ENCODE results near the gene DCAF6. TPM values are rescaled to one million over a fixed set of nuclear protein-coding genes. Genes with fewer than 3 reads are reported as not detected.

The DCAF6 gene
- total RNA-seq, 1 experiment from 2014 or later = 41.9 TPM

DNA sequence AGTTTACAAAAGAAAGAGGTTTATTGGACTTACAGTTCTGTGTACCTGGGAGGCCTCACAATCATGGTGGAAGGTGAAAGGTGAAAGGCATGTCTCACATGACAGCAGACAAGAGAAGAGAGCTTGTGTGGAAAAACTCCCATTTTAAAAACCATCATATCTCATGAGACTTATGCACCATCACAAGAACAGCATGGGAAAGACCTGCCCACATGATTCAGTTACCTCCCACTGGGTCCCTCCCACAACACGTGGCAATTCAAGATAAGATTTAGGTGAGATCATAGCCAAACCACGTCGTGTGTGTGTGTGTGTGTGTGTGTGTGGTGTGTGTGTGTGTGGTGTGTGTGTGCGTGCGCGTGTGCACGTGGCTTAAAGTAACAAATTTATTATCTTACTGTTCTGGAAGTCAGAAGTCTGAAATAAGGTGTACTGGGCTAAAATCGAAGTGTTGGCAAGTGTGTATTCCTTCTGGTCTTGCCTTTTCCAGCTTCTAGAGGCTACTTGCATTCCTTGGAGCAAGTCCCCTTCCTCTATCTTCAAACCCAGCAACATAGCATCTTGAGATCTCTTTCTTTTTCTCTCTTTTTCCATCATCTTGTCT lies 48.5 kb downstream of the DCAF6 start:
- no peak for DNase-seq
- no TSS peak for BruUV-seq (replicated peaks)
- H3K27me3 Mint-ChIP-seq (ENCODE audit: insufficient read depth, unreplicated experiment) = no peaks in the 10 kb centered on the region
- no peaks in the 10 kb centered on the region for H3K9me3 Mint-ChIP-seq (ENCODE audit: unreplicated experiment)
- TF ChIP-seq, protein P1, sequence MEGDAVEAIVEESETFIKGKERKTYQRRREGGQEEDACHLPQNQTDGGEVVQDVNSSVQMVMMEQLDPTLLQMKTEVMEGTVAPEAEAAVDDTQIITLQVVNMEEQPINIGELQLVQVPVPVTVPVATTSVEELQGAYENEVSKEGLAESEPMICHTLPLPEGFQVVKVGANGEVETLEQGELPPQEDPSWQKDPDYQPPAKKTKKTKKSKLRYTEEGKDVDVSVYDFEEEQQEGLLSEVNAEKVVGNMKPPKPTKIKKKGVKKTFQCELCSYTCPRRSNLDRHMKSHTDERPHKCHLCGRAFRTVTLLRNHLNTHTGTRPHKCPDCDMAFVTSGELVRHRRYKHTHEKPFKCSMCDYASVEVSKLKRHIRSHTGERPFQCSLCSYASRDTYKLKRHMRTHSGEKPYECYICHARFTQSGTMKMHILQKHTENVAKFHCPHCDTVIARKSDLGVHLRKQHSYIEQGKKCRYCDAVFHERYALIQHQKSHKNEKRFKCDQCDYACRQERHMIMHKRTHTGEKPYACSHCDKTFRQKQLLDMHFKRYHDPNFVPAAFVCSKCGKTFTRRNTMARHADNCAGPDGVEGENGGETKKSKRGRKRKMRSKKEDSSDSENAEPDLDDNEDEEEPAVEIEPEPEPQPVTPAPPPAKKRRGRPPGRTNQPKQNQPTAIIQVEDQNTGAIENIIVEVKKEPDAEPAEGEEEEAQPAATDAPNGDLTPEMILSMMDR (IDR thresholded peaks at IDR 0.05; ENCODE audit: insufficient read depth in 1 of 2, low read depth in 1 of 2, low read length in 1 of 2, severe bottlenecking in 1 of 2, unreplicated experiment in 1 of 2) = no peak
- H3K27ac Mint-ChIP-seq (ENCODE audit: unreplicated experiment) = peak overlapping the region; percentile 20
- Histone ChIP-seq H3K4me1 (peaks cover 9% of the 10 kb centered on the region), H3K4me3 (ENCODE audit: low read depth, low read length) (no peak overlapping the region), H3K36me3 (ENCODE audit: control insufficient read depth, insufficient read depth, low read length) (peaks cover 1% of the 10 kb centered on the region; the same call in 1 of the 2 replicates), H3K27me3 (replicated peaks; ENCODE audit: control insufficient read depth, insufficient read depth, low read length) (no peaks in the 10 kb centered on the region), H3K9me3 (no peaks in the 10 kb centered on the region)
- ChIA-PET CTCF (no interaction called here), POLR2A (no interaction called here)
- intact Hi-C loops (cut with micrococcal nuclease; ENCODE audit: unreplicated experiment) = no loop called here
- no peak overlapping the region for H3K4me3 Mint-ChIP-seq (ENCODE audit: unreplicated experiment)
- peaks cover 29% of the 10 kb centered on the region for H3K36me3 Mint-ChIP-seq (ENCODE audit: insufficient read depth, unreplicated experiment)
- H3K4me1 Mint-ChIP-seq (ENCODE audit: low read depth, unreplicated experiment) = no peaks in the 10 kb centered on the region

DNA sequence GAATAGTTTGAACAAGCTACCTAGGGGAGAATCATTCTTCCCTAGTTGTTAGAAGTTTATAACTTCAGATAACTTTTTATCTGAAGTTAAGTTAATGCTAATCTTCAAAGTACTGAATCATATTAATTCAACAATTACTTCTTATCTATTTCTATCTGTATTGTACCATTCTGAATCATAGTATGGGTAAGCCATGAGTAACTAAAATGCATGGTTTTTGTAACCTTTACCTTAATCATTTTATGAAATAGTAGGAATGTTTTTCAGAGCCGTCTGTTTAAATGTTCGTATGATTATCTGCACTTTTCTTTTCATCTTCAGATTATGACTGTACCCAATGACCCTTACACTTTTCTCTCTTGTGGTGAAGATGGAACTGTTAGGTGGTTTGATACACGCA lies 50.7 kb downstream of the DCAF6 start:
- Histone ChIP-seq H3K4me1 (peaks cover 9% of the 10 kb centered on the region; the same call in 1 of the 2 replicates), H3K9me3 (no peaks in the 10 kb centered on the region), H3K4me3 (ENCODE audit: low read depth, low read length) (no peak overlapping the region), H3K36me3 (ENCODE audit: control insufficient read depth, insufficient read depth, low read length) (0 out of 2 replicates have a peak, but pooled peaks cover 1% of the 10 kb centered on the region), H3K27me3 (replicated peaks; ENCODE audit: control insufficient read depth, insufficient read depth, low read length) (no peaks in the 10 kb centered on the region)
- no peak for DNase-seq
- peaks cover 6% of the 10 kb centered on the region for H3K4me1 Mint-ChIP-seq (ENCODE audit: low read depth, unreplicated experiment)
- ChIA-PET POLR2A (no interaction called here), CTCF (no interaction called here)
- peaks cover 22% of the 10 kb centered on the region for H3K36me3 Mint-ChIP-seq (ENCODE audit: insufficient read depth, unreplicated experiment)
- no peak overlapping the region for H3K4me3 Mint-ChIP-seq (ENCODE audit: unreplicated experiment)
- TF ChIP-seq, protein P1 (IDR thresholded peaks at IDR 0.05; ENCODE audit: insufficient read depth in 1 of 2, low read depth in 1 of 2, low read length in 1 of 2, severe bottlenecking in 1 of 2, unreplicated experiment in 1 of 2) = no peak
- H3K27me3 Mint-ChIP-seq (ENCODE audit: insufficient read depth, unreplicated experiment) = no peaks in the 10 kb centered on the region
- intact Hi-C loops (cut with micrococcal nuclease; ENCODE audit: unreplicated experiment) = no loop called here
- no peak overlapping the region for H3K27ac Mint-ChIP-seq (ENCODE audit: unreplicated experiment)
- no peaks in the 10 kb centered on the region for H3K9me3 Mint-ChIP-seq (ENCODE audit: unreplicated experiment)
- BruUV-seq (replicated peaks) = no TSS peak

DNA sequence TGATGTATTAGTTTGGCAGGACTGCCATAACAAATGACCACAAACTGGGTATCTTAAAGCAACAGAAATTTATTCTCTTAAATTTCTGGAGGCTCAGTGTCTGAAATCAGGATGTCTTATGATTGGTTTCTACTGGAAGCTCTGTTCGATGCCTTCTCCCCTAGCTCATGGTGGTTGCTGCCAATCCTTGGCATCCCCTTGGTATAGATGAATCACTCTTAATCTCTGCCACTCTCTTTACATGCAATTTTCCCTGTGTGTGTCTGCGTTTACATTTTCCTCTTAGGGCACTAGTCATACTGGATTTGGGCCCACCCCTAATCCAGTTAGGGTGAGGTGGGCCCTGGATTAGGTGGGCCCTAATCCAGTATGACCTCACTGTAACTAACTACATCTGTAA lies 55.1 kb downstream of the DCAF6 start:
- intact Hi-C loops (cut with micrococcal nuclease; ENCODE audit: unreplicated experiment) = no loop called here
- no peaks in the 10 kb centered on the region; the same call in 1 of the 2 replicates for H3K36me3 ChIP-seq (ENCODE audit: control insufficient read depth, insufficient read depth, low read length)
- no peak overlapping the region for H3K4me3 ChIP-seq (ENCODE audit: low read depth, low read length)
- no peaks in the 10 kb centered on the region for H3K9me3 ChIP-seq
- POLR2A ChIA-PET = no interaction called here
- no peaks in the 10 kb centered on the region; the same call in 1 of the 2 replicates for H3K4me1 ChIP-seq
- CTCF ChIA-PET = no interaction called here
- Mint-ChIP-seq H3K4me3 (ENCODE audit: unreplicated experiment) (no peak overlapping the region), H3K36me3 (ENCODE audit: insufficient read depth, unreplicated experiment) (peaks cover 42% of the 10 kb centered on the region), H3K27me3 (ENCODE audit: insufficient read depth, unreplicated experiment) (no peaks in the 10 kb centered on the region), H3K27ac (ENCODE audit: unreplicated experiment) (no peak overlapping the region), H3K4me1 (ENCODE audit: low read depth, unreplicated experiment) (peaks cover 6% of the 10 kb centered on the region), H3K9me3 (ENCODE audit: unreplicated experiment) (no peaks in the 10 kb centered on the region)
- no TSS peak for BruUV-seq (replicated peaks)
- no peak for DNase-seq
- TF ChIP-seq, protein P1 (IDR thresholded peaks at IDR 0.05; ENCODE audit: insufficient read depth in 1 of 2, low read depth in 1 of 2, low read length in 1 of 2, severe bottlenecking in 1 of 2, unreplicated experiment in 1 of 2) = no peak
- H3K27me3 ChIP-seq (replicated peaks; ENCODE audit: control insufficient read depth, insufficient read depth, low read length) = no peaks in the 10 kb centered on the region
